Measurements from ENCODE around the gene CEP41.

CEP41 gene

GRCh38 chr7:130486114-130486953, 45.5 kb upstream of the CEP41 start:
- H3K4me3 ChIP-seq (replicated peaks; ENCODE audit: low read depth, low read length) = no peak overlapping the region
- no peak for DNase-seq (ENCODE audit: low read depth)
- TF ChIP-seq, protein P1, sequence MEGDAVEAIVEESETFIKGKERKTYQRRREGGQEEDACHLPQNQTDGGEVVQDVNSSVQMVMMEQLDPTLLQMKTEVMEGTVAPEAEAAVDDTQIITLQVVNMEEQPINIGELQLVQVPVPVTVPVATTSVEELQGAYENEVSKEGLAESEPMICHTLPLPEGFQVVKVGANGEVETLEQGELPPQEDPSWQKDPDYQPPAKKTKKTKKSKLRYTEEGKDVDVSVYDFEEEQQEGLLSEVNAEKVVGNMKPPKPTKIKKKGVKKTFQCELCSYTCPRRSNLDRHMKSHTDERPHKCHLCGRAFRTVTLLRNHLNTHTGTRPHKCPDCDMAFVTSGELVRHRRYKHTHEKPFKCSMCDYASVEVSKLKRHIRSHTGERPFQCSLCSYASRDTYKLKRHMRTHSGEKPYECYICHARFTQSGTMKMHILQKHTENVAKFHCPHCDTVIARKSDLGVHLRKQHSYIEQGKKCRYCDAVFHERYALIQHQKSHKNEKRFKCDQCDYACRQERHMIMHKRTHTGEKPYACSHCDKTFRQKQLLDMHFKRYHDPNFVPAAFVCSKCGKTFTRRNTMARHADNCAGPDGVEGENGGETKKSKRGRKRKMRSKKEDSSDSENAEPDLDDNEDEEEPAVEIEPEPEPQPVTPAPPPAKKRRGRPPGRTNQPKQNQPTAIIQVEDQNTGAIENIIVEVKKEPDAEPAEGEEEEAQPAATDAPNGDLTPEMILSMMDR (IDR thresholded peaks at IDR 0.05; ENCODE audit: low read length, missing control alignments) = peak; percentile 30

- no peak overlapping the region for H3K4me3 ChIP-seq (replicated peaks; ENCODE audit: low read depth, low read length)
- no peak for DNase-seq (ENCODE audit: low read depth)
- TF ChIP-seq, protein P1 (IDR thresholded peaks at IDR 0.05; ENCODE audit: low read length, missing control alignments) = no peak
Observed at GRCh38 chr7:130485734-130486113, 44.9 kb upstream of the CEP41 start.

DNA sequence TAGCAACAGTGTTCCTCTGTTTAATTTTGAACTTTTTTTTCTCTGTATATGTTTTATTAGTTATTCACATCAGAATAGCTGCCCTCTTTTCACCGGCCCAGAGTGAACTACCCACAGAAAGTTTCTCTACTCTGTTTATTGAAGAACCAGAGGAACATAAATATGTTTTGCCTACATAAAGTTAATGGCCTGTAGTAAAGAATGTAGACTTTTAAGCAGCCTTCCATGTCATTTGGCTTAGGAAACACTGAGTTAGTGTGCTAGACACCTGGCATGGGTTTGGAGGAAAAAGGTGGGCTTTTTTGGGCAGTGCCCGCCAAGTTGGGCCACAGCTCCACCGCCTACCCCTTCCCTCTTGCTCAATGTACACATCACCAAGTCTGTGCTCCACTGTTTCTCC, 42.2 kb upstream of the CEP41 start:
- TF ChIP-seq, protein P1 (IDR thresholded peaks at IDR 0.05; ENCODE audit: low read length, missing control alignments) = no peak
- H3K4me3 ChIP-seq (replicated peaks; ENCODE audit: low read depth, low read length) = no peak overlapping the region
- no peak for DNase-seq (ENCODE audit: low read depth)

- peak; percentile 70 for DNase-seq (ENCODE audit: low read depth)
- TF ChIP-seq, protein P1 (IDR thresholded peaks at IDR 0.05; ENCODE audit: low read length, missing control alignments) = no peak
- no peak overlapping the region for H3K4me3 ChIP-seq (replicated peaks; ENCODE audit: low read depth, low read length)
Observed at GRCh38 chr7:130481898-130482297, 41.1 kb upstream of the CEP41 start.

GRCh38 chr7:130479716-130480400, 39.0 kb upstream of the CEP41 start:
- DNase-seq (ENCODE audit: low read depth) = no peak
- TF ChIP-seq, protein P1 (IDR thresholded peaks at IDR 0.05; ENCODE audit: low read length, missing control alignments) = no peak
- no peak overlapping the region for H3K4me3 ChIP-seq (replicated peaks; ENCODE audit: low read depth, low read length)

DNA sequence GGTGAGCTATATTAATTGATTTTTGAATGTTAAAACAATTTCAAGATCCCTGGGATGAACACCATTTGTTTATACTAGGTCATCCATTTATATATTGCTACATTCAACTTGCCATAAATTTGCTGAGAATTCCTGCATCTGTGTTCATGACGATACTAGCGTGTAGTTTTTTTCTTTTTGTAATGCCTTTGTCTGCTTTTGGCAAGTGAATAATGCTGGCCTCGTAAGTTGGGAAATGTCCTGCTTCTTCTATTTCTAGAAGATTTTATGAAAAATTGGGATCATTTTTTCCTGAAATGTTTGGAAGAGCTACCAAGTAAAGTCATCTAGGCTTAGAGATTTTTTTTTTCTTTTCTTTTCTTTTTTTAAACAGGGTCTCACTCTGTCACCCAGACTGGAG, 38.2 kb upstream of the CEP41 start:
- TF ChIP-seq, protein P1 (IDR thresholded peaks at IDR 0.05; ENCODE audit: low read length, missing control alignments) = no peak
- no peak overlapping the region for H3K4me3 ChIP-seq (replicated peaks; ENCODE audit: low read depth, low read length)
- no peak for DNase-seq (ENCODE audit: low read depth)

Data from fibroblast of pulmonary artery (primary cell).